HG02870 (cell line): ENCODE data around the gene TBC1D8.

Experiments
- ATAC-seq: cut with Tn5 transposase; IDR thresholded peaks from one replicate; pipeline ENCODE4 v1.9.1; 2021; ENCODE audit warnings: mild to moderate bottlenecking, moderate library complexity; ENCODE audit not compliant: unreplicated experiment

TBC1D8 gene

GRCh38 chr2:100984892-100985307 lies 166.3 kb downstream of the TBC1D8 start:
- peak; percentile 67 for ATAC-seq

DNA sequence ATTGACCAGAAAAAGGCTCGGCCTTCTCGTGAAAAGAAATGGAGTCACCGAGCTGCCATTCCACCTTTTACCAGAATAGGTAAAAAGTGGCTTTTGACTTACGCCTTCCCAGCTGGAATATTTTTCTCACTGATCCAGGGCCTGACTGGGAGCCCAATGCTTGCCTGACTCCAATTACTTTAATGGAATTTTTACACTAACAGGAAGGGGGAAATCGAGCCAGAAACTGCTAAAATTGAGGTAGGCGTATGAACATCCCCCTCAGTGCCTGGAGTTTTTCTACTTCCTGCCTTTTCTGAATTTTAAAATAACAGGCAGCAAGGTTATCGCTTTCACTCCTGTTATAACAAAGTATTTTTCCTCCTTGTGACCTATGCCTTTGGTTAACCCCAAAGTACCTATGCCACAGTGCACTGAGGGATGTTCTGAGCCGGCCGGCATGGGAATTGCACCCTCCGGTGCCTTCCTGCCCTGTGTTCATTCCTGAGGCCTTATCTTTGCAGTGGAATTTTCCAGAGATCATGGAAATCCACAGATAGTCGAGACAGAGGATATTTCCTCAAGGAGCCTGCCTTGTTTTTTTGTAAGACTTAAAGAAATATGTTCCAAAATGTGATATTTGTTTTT lies 167.4 kb downstream of the TBC1D8 start:
- no peak for ATAC-seq

GRCh38 chr2:100983201-100983600 lies 168.0 kb downstream of the TBC1D8 start:
- ATAC-seq, result no peak

GRCh38 chr2:100982431-100982861 lies 168.7 kb downstream of the TBC1D8 start:
- ATAC-seq, result no peak

DNA sequence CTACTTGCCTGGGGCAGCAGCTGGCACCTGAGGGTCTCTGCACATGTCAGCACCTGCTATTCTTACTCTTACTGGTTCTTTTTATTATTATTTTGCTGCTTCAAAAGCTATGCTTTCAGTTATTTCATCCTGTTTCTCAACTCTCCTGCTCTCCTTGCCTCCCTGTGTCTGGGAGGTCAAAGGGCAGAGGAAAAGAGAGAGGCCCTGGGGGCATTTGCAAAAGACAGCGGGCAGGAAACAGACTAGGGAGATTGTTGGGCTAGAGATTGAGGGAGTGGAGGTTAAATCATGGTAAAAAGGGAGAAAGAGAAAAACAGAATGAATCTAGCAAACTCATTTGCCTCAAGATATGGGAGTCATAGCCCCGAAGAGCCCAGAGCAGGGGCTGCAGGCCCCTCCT lies 170.2 kb downstream of the TBC1D8 start:
- ATAC-seq, result no peak

- ATAC-seq, result no peak
Observed at GRCh38 chr2:100980046-100980445, 171.1 kb downstream of the TBC1D8 start.

DNA sequence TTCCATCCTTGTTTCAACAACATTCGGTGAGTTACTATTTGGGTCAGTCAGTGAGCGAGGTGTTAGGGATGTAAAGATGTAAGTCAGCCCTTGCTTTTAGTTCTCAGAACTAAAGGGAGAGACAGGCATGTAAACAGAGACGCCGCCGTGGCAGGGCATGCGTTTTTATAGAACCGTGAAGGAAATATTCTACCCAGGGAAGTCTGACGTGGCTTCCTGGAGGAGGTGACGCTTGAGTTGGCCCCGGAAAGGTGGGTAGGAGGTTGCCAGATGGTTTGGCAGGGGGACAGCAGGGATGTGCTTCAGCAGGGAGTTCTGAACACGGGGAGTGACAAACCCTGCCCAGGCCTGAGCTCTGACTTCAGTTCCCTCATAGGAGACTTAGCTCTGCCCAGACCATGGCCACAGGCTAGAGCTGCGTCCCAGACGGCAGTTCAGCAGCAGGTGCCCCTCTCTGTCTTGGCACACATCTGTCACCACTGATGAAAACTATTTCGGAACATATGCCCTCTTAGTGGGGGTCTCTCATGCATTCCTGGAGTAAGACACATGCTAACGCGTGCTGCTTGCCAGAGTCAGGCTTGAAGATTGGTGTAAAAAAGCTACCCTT lies 172.5 kb downstream of the TBC1D8 start:
- no peak for ATAC-seq

DNA sequence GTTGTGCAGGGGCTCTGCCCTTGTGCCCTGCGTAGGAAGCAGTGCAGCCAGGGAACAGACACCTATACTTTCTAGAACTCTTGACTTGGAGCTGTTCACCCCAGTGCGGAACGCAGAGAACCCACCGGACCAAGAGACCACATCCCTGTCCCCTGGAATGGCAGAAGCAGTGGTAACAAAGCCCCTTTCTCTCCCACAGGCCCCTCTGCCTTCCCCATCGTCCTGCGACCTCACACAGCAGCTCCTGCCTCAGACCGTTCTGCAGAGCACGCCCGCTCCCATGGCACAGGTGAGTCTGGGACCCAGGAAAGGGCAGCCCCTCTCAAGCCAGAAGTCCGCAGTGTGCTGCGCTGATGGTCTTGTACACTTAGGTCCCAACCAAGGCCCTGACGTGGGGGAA lies 173.7 kb downstream of the TBC1D8 start:
- no peak for ATAC-seq

GRCh38 chr2:100976645-100977391 lies 174.4 kb downstream of the TBC1D8 start:
- peak; percentile 95 for ATAC-seq

DNA sequence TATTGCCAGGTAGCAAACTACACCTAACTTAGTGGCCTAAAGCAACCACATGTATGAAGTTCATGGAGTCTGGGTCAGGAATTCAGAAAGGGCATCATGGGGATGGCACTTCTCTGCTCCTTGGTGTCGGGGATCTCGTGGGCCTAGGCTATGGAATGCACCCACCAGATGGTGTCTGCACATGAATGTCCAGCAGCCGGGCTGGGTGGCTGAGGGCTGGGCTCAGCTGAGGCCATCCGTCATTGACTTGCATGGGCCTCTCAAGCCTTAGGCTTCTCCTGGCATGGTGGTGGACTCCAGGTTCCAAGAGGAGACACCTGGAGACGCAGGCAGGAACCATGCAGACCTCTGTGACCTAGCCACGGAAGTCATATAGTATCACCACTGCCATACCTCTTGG lies 175.1 kb downstream of the TBC1D8 start:
- ATAC-seq, result no peak

DNA sequence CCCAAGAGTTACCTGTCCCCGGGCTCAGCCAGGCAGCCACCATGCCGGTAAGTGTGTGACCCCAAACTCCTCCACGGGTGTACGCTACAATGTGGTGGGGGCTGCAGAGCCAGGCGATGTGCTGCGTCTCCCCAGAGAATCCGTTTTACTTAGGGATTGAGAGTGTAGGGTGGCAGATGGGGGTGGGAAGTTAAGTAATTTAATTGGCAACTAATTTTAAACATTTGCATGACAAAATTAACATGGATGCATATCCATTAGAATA lies 175.7 kb downstream of the TBC1D8 start:
- no peak for ATAC-seq

- ATAC-seq, result no peak
Observed at GRCh38 chr2:100974712-100975520, 176.3 kb downstream of the TBC1D8 start.

DNA sequence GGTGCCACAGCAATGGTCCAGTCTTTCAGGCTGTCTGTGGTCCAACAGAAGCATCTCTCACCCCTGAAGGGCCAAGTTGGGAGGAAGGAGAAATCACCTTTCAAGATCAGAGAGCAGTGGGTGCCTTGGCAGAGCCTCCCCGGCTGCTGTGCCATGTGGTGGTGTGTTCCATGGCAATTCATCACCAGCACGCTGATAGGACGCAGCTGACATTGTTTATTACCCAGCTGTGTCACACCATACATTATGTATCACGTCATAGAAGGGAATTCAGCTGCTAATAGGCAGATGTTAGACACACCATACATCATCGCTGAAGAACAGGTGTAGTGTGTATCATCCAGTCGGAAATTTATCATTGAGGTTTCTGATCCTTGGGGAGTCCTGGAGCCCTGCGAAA lies 178.7 kb downstream of the TBC1D8 start:
- no peak for ATAC-seq

GRCh38 chr2:100971221-100971620 lies 180.0 kb downstream of the TBC1D8 start:
- ATAC-seq, result no peak

GRCh38 chr2:100969998-100970397 lies 181.2 kb downstream of the TBC1D8 start:
- ATAC-seq, result no peak

GRCh38 chr2:100968146-100969145 lies 182.7 kb downstream of the TBC1D8 start:
- no peak for ATAC-seq

DNA sequence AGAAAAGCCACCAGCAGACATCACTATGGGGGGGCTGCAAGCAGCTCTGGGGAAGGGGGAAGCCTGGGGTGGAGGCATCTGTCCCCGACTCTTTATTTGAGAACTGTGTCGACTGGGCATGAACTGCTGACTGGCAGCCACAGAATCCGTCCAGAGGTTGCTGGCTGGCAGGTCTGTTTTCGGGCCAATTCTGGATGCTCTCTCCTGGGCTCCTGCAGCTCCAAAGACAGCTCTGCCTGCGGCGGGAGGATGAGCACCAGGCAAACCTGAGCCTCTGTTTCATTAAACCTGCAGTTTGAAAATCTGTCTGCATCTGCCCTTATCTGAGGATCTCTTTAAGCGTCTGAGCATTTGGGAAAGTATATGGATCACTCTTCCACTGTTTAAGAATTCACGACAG lies 183.5 kb downstream of the TBC1D8 start:
- ATAC-seq, result no peak

- no peak for ATAC-seq
Observed at GRCh38 chr2:100965596-100965995, 185.6 kb downstream of the TBC1D8 start.

DNA sequence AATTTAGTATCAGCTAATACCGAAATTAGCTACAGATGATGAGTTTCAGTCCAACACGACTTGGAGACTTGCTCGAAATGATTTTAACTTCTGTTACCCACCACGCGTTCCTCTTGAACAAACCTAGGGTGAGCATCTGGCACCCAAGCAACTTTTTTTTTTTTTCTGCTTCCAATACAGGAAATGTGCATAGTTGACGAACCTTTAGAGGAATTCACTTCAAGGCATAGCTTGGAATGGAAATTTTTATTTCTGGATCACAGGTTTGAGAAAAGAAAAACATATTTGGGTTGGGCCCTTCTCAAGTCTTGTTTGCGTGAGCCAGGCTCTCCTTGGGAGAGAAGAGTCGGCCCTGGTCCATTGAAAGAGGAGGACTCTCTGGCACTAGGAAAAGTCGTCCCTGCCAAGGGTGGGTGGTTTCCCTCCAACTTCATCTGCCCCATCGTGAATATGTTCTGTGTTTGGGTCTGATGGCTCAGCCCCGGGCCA lies 186.5 kb downstream of the TBC1D8 start:
- no peak for ATAC-seq

GRCh38 chr2:100964222-100964621 lies 187.0 kb downstream of the TBC1D8 start:
- ATAC-seq, result no peak
